LoVo (cell line): ENCODE measurements around the gene P2RY6.

Source experiments
- DNase-seq: peaks from one replicate; pipeline ENCODE4 v3.0.0-alpha.2; 2016; ENCODE audit warnings: low spot score

The P2RY6 gene

DNA sequence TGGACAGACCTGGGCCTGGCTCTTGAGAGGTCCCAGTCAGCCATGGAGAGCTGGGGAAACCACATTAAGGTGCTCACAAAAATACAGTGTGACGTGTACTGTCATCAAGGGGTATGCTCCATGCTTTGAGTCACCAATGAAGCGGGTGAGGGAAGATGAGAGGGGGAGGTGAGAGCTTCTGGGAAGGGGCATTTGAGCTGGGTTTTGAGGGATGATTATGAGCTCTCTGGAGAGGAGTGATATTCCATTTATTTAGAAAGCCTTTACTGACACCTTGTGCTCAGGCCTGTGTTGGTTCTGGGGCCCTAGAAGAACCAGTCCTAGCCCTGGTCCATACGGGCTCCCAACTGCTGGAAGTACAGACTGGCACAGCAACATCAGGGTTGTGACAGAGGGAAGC is 25.6 kb downstream of the P2RY6 start:
- no peak for DNase-seq

GRCh38 chr11:73298233-73298632 is 26.1 kb downstream of the P2RY6 start:
- no peak for DNase-seq

DNA sequence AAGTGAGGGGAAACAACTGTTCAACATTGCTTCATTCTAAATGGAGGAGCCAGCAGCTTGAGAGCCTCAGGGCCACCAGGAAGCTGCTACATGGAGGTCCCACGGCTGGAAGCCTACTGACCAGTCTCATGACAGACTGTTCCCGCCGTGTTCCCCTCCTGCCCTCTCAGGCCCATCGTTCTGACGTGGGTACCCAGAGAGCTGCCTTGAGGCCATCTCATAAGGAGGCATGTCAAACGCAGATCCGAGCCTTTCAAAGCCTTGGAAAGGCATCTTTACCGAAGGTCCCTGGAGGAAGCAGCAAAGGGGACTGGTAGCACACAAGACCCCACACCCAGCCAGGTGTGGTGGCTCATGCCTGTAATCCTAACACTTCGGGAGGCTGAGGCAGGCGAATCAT is 27.6 kb downstream of the P2RY6 start:
- no peak for DNase-seq

DNA sequence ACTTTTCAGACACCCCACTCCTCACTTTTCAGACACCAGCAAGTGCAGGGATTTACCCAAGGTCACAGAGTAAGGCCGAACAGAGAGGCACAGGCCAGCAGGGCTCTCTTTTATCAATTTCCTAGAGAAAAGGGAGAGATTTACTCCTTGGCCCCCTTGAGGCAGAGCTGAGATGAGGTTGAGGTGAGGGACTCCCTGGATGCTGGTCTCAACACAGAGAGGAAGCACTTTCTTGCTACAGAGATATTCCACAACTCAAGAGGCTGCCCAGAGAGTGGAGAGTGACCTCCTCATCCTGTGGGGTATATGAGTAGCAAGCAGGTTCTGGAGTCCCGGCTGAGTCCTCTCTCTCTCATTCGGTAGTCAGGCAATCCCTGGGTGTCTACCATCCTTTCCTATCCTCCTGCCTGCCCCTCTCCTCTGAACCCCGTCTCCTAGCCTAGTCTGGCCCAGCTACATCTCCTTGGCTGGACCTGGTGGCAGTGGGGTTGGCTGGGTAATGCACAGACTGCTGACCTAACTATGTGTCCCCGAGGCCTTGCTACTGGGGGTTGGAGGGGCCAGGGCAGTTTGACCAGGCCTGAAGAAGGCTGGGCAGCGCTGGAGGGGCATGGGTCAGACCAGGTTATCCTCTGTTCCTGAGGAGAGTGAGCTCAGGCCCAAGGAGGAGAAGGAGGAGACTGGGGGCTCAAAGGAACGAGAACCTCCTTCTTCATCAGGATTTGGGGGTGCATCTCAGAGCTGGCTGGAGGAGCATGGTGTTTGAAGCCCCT is 34.1 kb downstream of the P2RY6 start:
- DNase-seq: no peak

DNA sequence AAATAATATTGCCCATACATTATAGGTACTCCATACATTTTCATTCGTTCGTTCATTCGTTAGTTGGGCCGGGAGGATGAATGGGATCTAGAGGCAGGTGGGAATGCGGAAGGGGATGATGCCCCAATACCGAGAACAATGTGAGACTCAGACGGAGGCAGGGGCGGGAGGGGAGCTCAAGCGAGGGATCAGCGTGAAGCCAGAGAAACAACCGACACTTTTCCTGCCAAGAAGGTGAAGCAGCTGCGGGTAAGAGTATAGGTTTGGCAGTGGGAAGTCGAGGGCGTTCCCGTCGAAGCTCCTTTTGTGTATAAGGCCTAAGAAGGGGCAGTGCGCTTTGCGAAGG is 34.8 kb downstream of the P2RY6 start:
- DNase-seq: no peak

DNA sequence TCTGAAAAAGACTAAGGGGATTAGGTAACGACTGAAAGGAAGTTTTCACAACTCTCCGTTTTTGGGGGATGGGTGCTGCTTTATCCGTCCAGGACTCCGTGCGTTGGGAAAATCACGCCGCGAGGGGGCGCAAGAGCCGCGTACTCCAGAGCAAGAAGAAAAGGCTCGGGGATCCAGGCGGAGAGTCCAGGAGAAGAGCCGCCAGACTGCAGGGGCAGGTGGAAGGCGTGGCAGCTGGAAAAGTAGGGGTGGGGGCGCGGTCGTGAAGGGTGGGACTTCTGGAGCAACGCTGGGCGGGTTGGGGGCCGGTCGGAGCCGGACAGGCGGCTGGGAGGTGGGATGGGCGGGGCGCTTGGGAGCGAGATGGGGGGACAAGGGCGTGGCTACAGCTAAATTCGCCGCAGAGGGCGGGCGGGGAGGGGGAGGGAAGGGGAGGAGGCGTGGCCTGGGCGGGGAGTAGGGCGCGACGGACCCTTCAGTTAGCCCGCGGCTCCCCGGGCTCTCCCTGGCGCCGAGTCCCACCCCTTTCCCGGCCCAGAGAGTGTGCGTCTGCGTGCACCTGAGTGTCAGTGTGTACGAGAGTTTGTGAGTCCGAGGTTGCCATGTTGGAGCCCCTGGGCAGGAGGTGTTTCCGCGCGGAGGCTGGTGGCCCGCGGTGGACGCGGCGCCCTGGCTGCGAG is 35.3 kb downstream of the P2RY6 start:
- DNase-seq: peak; percentile 93

DNA sequence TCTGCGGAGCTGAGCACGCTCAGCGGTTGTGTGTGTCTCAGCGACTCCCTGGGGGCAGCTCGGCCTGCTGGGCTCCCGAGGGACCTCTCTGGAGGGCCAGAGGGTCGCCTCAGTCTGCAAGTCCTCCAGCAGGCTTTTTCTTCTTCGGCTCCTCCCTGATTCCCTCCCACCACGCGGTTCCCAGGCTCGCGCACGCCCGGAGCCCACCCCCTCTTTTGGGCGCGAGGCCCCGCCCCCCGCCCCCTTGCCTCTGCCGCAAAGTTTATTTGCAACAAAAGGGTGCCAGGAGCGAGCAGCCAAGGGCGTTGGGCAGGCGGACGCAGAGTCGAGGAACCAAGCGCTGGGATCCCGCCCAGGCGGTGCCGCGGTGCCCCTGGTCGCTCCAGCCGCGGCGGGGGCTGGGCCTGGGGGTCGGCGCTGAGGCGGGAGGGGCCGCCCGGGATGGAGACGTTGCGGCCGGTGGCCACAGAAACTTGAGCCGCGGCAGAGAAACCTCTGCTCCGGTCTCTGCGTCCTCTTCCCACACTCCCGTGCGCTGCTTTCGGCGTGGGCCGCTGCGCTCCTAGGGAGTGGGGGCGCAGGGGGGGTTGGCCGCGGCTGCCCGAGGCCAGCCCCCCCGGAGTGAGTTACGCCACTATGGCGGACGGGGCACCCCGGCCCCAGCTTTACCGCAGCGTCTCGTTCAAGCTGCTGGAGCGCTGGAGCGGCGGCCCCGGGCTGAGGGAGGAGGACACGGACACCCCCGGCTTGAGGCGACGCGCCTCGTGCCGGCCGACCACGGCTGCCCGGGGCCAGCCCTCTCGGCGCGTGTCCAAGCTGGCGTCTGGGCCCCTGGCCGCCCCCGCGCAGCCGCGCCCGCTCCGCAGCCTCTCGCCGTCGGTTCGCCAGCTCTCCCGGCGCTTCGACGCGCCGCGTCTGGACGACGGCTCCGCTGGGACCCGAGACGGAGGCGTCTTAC is 36.1 kb downstream of the P2RY6 start, which contains the start of gene ARHGEF17:
Gene ARHGEF17, plus strand, starts transcription at position 274 of the 958 bp plus-strand sequence. Its CDS starts 363 bp downstream, at position 637.
- peak; percentile 71 for DNase-seq

GRCh38 chr11:73308961-73309919 is 37.1 kb downstream of the P2RY6 start:
- DNase-seq: peak; percentile 86

GRCh38 chr11:73310076-73310475 is 37.9 kb downstream of the P2RY6 start:
- no peak for DNase-seq

DNA sequence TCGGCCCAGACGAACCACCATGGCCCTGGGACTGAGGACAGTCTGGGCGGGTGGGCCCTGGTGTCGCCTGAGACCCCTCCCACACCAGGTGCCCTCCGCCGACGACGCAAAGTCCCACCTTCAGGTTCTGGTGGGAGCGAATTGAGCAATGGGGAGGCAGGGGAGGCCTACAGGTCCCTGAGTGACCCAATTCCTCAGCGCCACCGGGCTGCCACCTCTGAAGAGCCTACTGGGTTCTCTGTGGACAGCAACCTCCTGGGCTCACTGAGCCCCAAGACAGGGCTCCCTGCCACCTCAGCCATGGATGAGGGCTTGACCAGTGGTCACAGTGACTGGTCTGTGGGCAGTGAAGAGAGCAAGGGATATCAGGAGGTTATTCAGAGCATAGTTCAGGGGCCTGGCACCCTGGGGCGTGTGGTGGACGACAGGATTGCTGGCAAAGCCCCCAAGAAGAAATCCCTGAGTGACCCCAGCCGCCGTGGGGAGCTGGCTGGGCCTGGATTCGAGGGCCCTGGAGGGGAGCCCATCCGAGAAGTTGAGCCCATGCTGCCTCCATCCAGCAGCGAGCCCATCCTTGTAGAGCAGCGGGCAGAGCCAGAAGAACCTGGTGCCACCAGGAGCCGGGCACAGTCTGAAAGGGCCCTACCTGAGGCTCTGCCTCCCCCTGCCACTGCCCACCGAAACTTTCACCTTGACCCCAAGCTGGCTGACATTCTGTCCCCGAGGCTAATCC is 38.7 kb downstream of the P2RY6 start:
- no peak for DNase-seq

- DNase-seq: no peak
Observed at GRCh38 chr11:73311394-73311869, 39.3 kb downstream of the P2RY6 start.

- no peak for DNase-seq
Observed at GRCh38 chr11:73312036-73312435, 39.9 kb downstream of the P2RY6 start.

GRCh38 chr11:73312851-73313327 is 40.8 kb downstream of the P2RY6 start:
- no peak for DNase-seq

- DNase-seq: no peak
Observed at GRCh38 chr11:73313652-73314051, 41.5 kb downstream of the P2RY6 start.

- no peak for DNase-seq
Observed at GRCh38 chr11:73314117-73314961, 42.2 kb downstream of the P2RY6 start.

DNA sequence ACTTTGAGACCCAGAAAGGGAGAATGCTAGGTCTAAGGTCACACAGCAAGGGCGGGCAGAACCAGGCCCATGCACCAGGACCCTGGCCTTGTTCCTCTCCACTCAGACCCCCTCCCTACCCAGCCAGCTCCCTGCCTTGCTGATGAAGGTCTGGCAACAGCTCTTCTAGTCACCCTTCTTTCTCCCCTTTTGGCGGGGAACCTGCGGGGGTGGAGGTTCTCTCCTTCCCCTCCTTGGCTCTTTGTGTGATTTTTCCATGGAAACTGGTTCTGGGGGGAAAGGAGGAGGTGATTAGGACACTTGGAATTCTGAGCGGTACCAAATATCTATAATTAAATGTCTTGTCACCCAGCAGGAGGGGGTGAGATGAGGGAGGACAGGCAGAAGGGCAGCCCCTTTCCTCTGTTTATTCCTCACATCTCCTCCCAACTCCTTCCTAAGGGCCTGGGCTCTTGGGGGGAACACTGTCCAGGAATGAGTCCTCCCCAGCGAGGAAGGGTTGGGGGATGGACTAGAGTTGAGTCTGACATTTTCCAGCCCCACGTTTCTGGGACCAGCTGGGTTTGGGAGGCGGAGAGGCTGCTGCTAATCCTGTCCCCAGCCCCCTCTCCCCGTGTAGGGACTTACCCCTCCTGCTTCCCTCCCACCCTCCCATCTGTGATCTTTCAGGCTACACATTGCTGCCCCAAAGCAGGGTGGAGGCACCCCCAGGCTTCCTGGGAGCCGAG is 43.3 kb downstream of the P2RY6 start:
- no peak for DNase-seq

GRCh38 chr11:73316422-73316821 is 44.3 kb downstream of the P2RY6 start:
- DNase-seq: no peak

- DNase-seq: no peak
Observed at GRCh38 chr11:73317373-73317772, 45.2 kb downstream of the P2RY6 start.

DNA sequence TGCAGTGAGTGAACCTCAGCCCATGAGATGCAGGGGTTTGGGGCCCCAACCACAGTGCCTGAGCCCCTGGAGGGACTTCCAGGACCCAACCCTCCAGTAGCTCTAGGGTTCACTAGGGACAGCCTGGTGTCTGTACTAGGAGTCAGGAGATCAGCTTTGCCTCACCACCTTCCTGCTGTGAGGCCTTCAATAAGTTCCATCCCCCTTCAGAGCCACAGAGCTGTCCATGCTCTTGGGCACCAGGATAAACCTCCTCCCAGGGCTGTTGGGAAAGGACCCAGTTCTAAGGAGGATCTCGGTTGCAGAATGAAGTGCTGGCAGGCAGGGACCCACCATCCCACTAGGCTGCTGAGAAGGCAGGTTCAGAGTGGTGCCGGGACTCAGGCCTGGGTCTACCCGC is 45.7 kb downstream of the P2RY6 start:
- DNase-seq: no peak
